GM23338 (cell line): ENCODE measurements around the gene PIN1. TPM values are rescaled to one million over a fixed set of nuclear protein-coding genes. Genes with fewer than 3 reads are reported as not detected.

ENCODE experiments used
- ATAC-seq: fragments of 200-7000 bp; cut with Tn5 transposase; 3 replicates; pipeline ENCODE4 v1.9.1; 2020
- DNase-seq: peaks from one replicate; pipeline ENCODE4 v3.0.0-alpha.2; 2015; ENCODE audit warnings: low spot score
- H2AFZ ChIP-seq: fragments of 200-600 bp; sonication (generic); 2 replicates; pipeline ENCODE4 v1.8.0; 2016; ENCODE audit warnings: antibody characterized with exemption, mild to moderate bottlenecking, moderate library complexity
- H3F3A ChIP-seq: fragments of 200-600 bp; sonication (generic); replicated peaks from 2 replicates; pipeline ENCODE4 v1.8.0; 2017; ENCODE audit warnings: antibody characterized with exemption, mixed run types, low read depth
- H3K27ac ChIP-seq: fragments of 200-600 bp; sonication (generic); 2 replicates; pipeline ENCODE4 v1.6.1; 2016; ENCODE audit warnings: low read depth
- H3K27me3 ChIP-seq: fragments of 200-600 bp; sonication (generic); 2 replicates; pipeline ENCODE4 v1.8.0; 2016; ENCODE audit warnings: mild to moderate bottlenecking, mixed run types, moderate library complexity; ENCODE audit not compliant: insufficient read depth
- H3K36me3 ChIP-seq: fragments of 200-600 bp; sonication (generic); 2 replicates; pipeline ENCODE4 v1.8.0; 2016; ENCODE audit warnings: mild to moderate bottlenecking; ENCODE audit not compliant: insufficient read depth
- H3K4me1 ChIP-seq: fragments of 200-600 bp; sonication (generic); 2 replicates; pipeline ENCODE4 v1.8.0; 2016; ENCODE audit warnings: mild to moderate bottlenecking, moderate library complexity; ENCODE audit not compliant: insufficient read depth
- H3K4me2 ChIP-seq: fragments of 200-600 bp; sonication (generic); 2 replicates; pipeline ENCODE4 v1.7.1; 2017; ENCODE audit warnings: mixed run types
- H3K4me3 ChIP-seq: fragments of 200-600 bp; sonication (generic); 2 replicates; pipeline ENCODE4 v1.6.1; 2016; ENCODE audit warnings: mixed run types
- H3K79me2 ChIP-seq: fragments of 200-600 bp; sonication (generic); replicated peaks from 2 replicates; pipeline ENCODE4 v1.8.0; 2017; ENCODE audit warnings: mild to moderate bottlenecking; ENCODE audit not compliant: insufficient read depth
- H3K9me2 ChIP-seq: fragments of 200-600 bp; sonication (generic); 2 replicates; pipeline ENCODE4 v1.8.0; 2017; ENCODE audit not compliant: insufficient read depth
- H4K20me1 ChIP-seq: fragments of 200-600 bp; sonication (generic); replicated peaks from 2 replicates; pipeline ENCODE4 v1.8.0; 2017; ENCODE audit warnings: mild to moderate bottlenecking; ENCODE audit not compliant: insufficient read depth
- H3K27ac Mint-ChIP-seq: 2 replicates; pipeline ENCODE4 v1.8.0; 2020; ENCODE audit warnings: inconsistent platforms, mild to moderate bottlenecking, moderate library complexity, mixed read lengths
- H3K27me3 Mint-ChIP-seq: 3 replicates; pipeline ENCODE4 v1.8.0; 2022; ENCODE audit warnings: low read depth, mild to moderate bottlenecking, moderate library complexity, mixed read lengths, inconsistent platforms; ENCODE audit not compliant: insufficient read depth, poor library complexity
- H3K36me3 Mint-ChIP-seq: 3 replicates; pipeline ENCODE4 v1.8.0; 2021; ENCODE audit warnings: low read depth, mild to moderate bottlenecking, inconsistent platforms, moderate library complexity, mixed read lengths
- H3K4me1 Mint-ChIP-seq: 3 replicates; pipeline ENCODE4 v1.8.0; 2020; ENCODE audit warnings: mild to moderate bottlenecking, inconsistent platforms, mixed read lengths
- H3K4me3 Mint-ChIP-seq: 3 replicates; pipeline ENCODE4 v1.8.0; 2021; ENCODE audit warnings: moderate library complexity, mild to moderate bottlenecking, inconsistent platforms, mixed read lengths
- H3K9me3 Mint-ChIP-seq: 3 replicates; pipeline ENCODE4 v1.8.0; 2020; ENCODE audit warnings: moderate library complexity, mild to moderate bottlenecking, inconsistent platforms, mixed read lengths
- EZH2 ChIP-seq: fragments of 200-600 bp; sonication (generic); IDR thresholded peaks from one replicate; pipeline ENCODE4 v1.8.0; 2017; ENCODE audit warnings: antibody characterized with exemption, mild to moderate bottlenecking, low read depth; ENCODE audit not compliant: unreplicated experiment
- EZH2phosphoT487 ChIP-seq: fragments of 200-600 bp; sonication (generic); IDR thresholded peaks from one replicate; pipeline ENCODE4 v1.8.1; 2018; ENCODE audit warnings: antibody characterized with exemption; ENCODE audit not compliant: unreplicated experiment
- JUNB ChIP-seq: IDR thresholded peaks from one replicate; pipeline ENCODE4 v1.6.1; 2016; ENCODE audit warnings: antibody characterized with exemption; ENCODE audit not compliant: unreplicated experiment
- NANOG ChIP-seq: IDR thresholded peaks from 2 replicates; pipeline ENCODE4 v1.6.1; 2016; ENCODE audit warnings: antibody characterized with exemption, borderline replicate concordance
- POLR2AphosphoS5 ChIP-seq: IDR thresholded peaks from 2 replicates; pipeline ENCODE4 v1.6.1; 2016; ENCODE audit warnings: antibody characterized with exemption, low read depth
- REST ChIP-seq: IDR thresholded peaks from one replicate; pipeline ENCODE4 v1.6.1; 2018; ENCODE audit warnings: antibody characterized with exemption; ENCODE audit not compliant: unreplicated experiment
- STAT1 ChIP-seq: IDR thresholded peaks from one replicate; pipeline ENCODE4 v1.6.1; 2016; ENCODE audit warnings: antibody characterized with exemption; ENCODE audit not compliant: unreplicated experiment
- ZNF331 ChIP-seq: fragments of 250-450 bp; sonication (Bioruptor Pico); IDR thresholded peaks from 2 replicates; pipeline ENCODE4 v1.5.0; 2020; ENCODE audit warnings: low read depth, mild to moderate bottlenecking, moderate library complexity
- polyA plus RNA-seq: library from polyadenylated mRNA; unstranded; fragments of >200 nt; fragmentation: Nextera tagmentation; extraction: Ambion mirVana; gene quantifications from 2 replicates; pipeline ENCODE4 v1.2.1, GENCODE V29; 2016
- total RNA-seq: library from RNA; depleted of rRNA; stranded (reverse); fragments of >200 nt; shearing (Covaris generic); gene quantifications from 2 replicates; pipeline ENCODE4 v1.2.3, GENCODE V29; 2014
- TF ChIP-seq, protein P1 (sequence below): fragments of 250-450 bp; sonication (Bioruptor Pico); IDR thresholded peaks from 2 replicates; pipeline ENCODE4 v1.5.0; 2020; ENCODE audit warnings: mild to moderate bottlenecking, moderate library complexity

Gene PIN1
- total and polyA plus RNA-seq, 2 experiments from 2014 or later: 127 TPM

DNA sequence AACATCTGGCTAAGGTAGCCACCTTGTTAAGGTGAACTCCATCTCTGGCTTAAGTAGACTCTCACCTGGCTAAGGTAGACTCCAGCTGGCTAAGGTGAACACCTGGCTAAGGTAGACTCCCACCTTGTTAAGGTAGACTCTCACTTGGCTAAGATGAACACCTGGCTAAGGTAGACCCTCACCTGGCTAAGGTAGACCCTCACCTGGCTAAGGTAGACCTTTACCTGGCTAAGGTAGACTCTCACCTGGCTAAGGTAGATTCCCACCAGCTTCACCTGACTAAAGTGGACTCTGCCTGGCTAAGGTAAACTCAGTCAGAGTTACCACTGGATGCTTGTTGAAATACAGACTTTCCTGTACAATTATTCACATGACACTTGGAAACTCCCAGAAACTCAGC, 23.6 kb downstream of the PIN1 start:
- DNase-seq (no peak), ATAC-seq (no peak)
- Histone ChIP-seq H4K20me1 (peaks cover 12% of the 10 kb centered on the region; the same call in 1 of the 2 replicates), H3K9me2 (no peaks in the 10 kb centered on the region), H3K4me1 (no peaks in the 10 kb centered on the region), H3K4me3 (no peak overlapping the region), H3K36me3 (no peaks in the 10 kb centered on the region; the same call in 1 of the 2 replicates), H3K27me3 (no peaks in the 10 kb centered on the region), H2AFZ (no peak overlapping the region), H3K4me2 (no peak overlapping the region), H3K79me2 (no peaks in the 10 kb centered on the region; the same call in 1 of the 2 replicates), H3F3A (no peaks in the 10 kb centered on the region), H3K27ac (no peak overlapping the region)
- TF ChIP-seq NANOG: no peak
- TF ChIP-seq JUNB: no peak
- no peak for TF ChIP-seq EZH2phosphoT487
- no peak for TF ChIP-seq ZNF331 (CRISPR knock-in tag)
- no peak for TF ChIP-seq REST
- TF ChIP-seq POLR2AphosphoS5: no peak
- TF ChIP-seq STAT1: no peak
- TF ChIP-seq EZH2: no peak
- TF ChIP-seq, protein P1, sequence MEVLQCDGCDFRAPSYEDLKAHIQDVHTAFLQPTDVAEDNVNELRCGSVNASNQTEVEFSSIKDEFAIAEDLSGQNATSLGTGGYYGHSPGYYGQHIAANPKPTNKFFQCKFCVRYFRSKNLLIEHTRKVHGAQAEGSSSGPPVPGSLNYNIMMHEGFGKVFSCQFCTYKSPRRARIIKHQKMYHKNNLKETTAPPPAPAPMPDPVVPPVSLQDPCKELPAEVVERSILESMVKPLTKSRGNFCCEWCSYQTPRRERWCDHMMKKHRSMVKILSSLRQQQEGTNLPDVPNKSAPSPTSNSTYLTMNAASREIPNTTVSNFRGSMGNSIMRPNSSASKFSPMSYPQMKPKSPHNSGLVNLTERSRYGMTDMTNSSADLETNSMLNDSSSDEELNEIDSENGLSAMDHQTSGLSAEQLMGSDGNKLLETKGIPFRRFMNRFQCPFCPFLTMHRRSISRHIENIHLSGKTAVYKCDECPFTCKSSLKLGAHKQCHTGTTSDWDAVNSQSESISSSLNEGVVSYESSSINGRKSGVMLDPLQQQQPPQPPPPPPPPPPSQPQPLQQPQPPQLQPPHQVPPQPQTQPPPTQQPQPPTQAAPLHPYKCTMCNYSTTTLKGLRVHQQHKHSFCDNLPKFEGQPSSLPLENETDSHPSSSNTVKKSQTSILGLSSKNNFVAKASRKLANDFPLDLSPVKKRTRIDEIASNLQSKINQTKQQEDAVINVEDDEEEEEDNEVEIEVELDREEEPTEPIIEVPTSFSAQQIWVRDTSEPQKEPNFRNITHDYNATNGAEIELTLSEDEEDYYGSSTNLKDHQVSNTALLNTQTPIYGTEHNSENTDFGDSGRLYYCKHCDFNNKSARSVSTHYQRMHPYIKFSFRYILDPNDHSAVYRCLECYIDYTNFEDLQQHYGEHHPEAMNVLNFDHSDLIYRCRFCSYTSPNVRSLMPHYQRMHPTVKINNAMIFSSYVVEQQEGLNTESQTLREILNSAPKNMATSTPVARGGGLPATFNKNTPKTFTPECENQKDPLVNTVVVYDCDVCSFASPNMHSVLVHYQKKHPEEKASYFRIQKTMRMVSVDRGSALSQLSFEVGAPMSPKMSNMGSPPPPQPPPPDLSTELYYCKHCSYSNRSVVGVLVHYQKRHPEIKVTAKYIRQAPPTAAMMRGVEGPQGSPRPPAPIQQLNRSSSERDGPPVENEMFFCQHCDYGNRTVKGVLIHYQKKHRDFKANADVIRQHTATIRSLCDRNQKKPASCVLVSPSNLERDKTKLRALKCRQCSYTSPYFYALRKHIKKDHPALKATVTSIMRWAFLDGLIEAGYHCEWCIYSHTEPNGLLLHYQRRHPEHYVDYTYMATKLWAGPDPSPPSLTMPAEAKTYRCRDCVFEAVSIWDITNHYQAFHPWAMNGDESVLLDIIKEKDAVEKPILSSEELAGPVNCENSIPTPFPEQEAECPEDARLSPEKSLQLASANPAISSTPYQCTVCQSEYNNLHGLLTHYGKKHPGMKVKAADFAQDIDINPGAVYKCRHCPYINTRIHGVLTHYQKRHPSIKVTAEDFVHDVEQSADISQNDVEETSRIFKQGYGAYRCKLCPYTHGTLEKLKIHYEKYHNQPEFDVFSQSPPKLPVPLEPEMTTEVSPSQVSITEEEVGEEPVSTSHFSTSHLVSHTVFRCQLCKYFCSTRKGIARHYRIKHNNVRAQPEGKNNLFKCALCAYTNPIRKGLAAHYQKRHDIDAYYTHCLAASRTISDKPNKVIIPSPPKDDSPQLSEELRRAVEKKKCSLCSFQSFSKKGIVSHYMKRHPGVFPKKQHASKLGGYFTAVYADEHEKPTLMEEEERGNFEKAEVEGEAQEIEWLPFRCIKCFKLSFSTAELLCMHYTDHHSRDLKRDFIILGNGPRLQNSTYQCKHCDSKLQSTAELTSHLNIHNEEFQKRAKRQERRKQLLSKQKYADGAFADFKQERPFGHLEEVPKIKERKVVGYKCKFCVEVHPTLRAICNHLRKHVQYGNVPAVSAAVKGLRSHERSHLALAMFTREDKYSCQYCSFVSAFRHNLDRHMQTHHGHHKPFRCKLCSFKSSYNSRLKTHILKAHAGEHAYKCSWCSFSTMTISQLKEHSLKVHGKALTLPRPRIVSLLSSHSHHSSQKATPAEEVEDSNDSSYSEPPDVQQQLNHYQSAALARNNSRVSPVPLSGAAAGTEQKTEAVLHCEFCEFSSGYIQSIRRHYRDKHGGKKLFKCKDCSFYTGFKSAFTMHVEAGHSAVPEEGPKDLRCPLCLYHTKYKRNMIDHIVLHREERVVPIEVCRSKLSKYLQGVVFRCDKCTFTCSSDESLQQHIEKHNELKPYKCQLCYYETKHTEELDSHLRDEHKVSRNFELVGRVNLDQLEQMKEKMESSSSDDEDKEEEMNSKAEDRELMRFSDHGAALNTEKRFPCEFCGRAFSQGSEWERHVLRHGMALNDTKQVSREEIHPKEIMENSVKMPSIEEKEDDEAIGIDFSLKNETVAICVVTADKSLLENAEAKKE (CRISPR knock-in tag): no peak
- peaks cover 35% of the 10 kb centered on the region; the same call in 2 of the 3 replicates for H3K36me3 Mint-ChIP-seq
- peaks cover 12% of the 10 kb centered on the region for H3K27me3 Mint-ChIP-seq
- H3K4me1 Mint-ChIP-seq: no peaks in the 10 kb centered on the region; the same call in 2 of the 3 replicates
- no peak overlapping the region for H3K27ac Mint-ChIP-seq
- H3K9me3 Mint-ChIP-seq: no peaks in the 10 kb centered on the region
- no peak overlapping the region for H3K4me3 Mint-ChIP-seq
